Tibial artery (tissue), 4 donors: ENCODE data around the gene C3orf22.
"Not testable (repeated sequence)": the region's sequence is repeated elsewhere in the genome, so short reads cannot be mapped to it uniquely, and the experiment has no call there.

Source experiments
- DNase-seq, 2 donors: peaks; one replicate each; pipeline ENCODE4 v3.0.0-alpha.2; 2019
- H3K27ac ChIP-seq, 2 donors: fragments of 200-600 bp; sonication (generic) in 1 of 2; 1 replicate in 1 of 2; 2 replicates in 1 of 2; pipeline ENCODE4 v1.5.1; 2018 to 2019; ENCODE audit warnings: mild to moderate bottlenecking in 1 of 2
- H3K27me3 ChIP-seq, 2 donors: fragments of 200-600 bp; sonication (generic) in 1 of 2; one replicate each; pipeline versions ENCODE4 v1.5.1 to v1.6.0; 2016 to 2019
- H3K36me3 ChIP-seq, 3 donors: fragments of 200-600 bp; sonication (generic) in 2 of 3; one replicate each; pipeline ENCODE4 v1.5.1; 2016 to 2019; ENCODE audit warnings: mild to moderate bottlenecking in 2 of 3
- H3K4me1 ChIP-seq, 4 donors: fragments of 200-600 bp; sonication (generic) in 2 of 4; 1 replicate in 3 of 4; 2 replicates in 1 of 4; pipeline ENCODE4 v1.5.1; 2016 to 2019
- H3K4me3 ChIP-seq, 2 donors: fragments of 200-600 bp; sonication (generic) in 1 of 2; 1 replicate in 1 of 2; 2 replicates in 1 of 2; pipeline ENCODE4 v1.5.1; 2018 to 2019; ENCODE audit warnings: mild to moderate bottlenecking in 2 of 2
- H3K9me3 ChIP-seq, 3 donors: fragments of 200-600 bp; sonication (generic) in 1 of 3; one replicate each; pipeline ENCODE4 v1.5.1; 2016 to 2019
- intact Hi-C: fragments of 100-400 bp; cut with DNase I; formaldehyde crosslinking; loops from one replicate; pipeline ENCODE4 v1.15.0; 2023; ENCODE audit warnings: low total_unique reads
- TF ChIP-seq, protein P1 (sequence below), 2 experiments: fragments of 200-600 bp in 1 of 2; fragments of 450-650 bp in 1 of 2; IDR thresholded peaks; one replicate each; pipeline ENCODE4 v1.5.1; 2017 to 2019; ENCODE audit warnings: antibody characterized with exemption in 2 of 2, mild to moderate bottlenecking in 1 of 2, moderate library complexity in 1 of 2

Gene C3orf22

GRCh38 chr3:126536126-126536525 lies 22.6 kb downstream of the C3orf22 start:
- H3K9me3 ChIP-seq = no peaks in the 10 kb centered on the region
- H3K4me1 ChIP-seq = peaks cover 0 to 7% (median 3%) of the 10 kb centered on the region in 4 donors
- peaks cover 0 to 46% of the 10 kb centered on the region in 2 donors for H3K27me3 ChIP-seq
- H3K36me3 ChIP-seq = no peaks in the 10 kb centered on the region
- TF ChIP-seq, protein P1, sequence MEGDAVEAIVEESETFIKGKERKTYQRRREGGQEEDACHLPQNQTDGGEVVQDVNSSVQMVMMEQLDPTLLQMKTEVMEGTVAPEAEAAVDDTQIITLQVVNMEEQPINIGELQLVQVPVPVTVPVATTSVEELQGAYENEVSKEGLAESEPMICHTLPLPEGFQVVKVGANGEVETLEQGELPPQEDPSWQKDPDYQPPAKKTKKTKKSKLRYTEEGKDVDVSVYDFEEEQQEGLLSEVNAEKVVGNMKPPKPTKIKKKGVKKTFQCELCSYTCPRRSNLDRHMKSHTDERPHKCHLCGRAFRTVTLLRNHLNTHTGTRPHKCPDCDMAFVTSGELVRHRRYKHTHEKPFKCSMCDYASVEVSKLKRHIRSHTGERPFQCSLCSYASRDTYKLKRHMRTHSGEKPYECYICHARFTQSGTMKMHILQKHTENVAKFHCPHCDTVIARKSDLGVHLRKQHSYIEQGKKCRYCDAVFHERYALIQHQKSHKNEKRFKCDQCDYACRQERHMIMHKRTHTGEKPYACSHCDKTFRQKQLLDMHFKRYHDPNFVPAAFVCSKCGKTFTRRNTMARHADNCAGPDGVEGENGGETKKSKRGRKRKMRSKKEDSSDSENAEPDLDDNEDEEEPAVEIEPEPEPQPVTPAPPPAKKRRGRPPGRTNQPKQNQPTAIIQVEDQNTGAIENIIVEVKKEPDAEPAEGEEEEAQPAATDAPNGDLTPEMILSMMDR (IDR thresholded peaks at IDR 0.05) = no peak
- DNase-seq = peak; percentile 4 to 33
- no peak overlapping the region for H3K4me3 ChIP-seq
- intact Hi-C loops = no loop called here
- H3K27ac ChIP-seq = no peak overlapping the region

- Histone ChIP-seq H3K4me1 (peaks cover 0 to 4% (median 1%) of the 10 kb centered on the region in 4 donors), H3K27me3 (peaks cover 0 to 41% of the 10 kb centered on the region in 2 donors), H3K27ac (no peak overlapping the region), H3K36me3 (no peaks in the 10 kb centered on the region), H3K9me3 (no peaks in the 10 kb centered on the region), H3K4me3 (no peak overlapping the region)
- TF ChIP-seq, protein P1 (IDR thresholded peaks at IDR 0.05) = no peak
- intact Hi-C loops = no loop called here
- DNase-seq = peak in 1 of 2 donors; percentile 49
Measured at GRCh38 chr3:126535636-126536035, 23.1 kb downstream of the C3orf22 start.

GRCh38 chr3:126534716-126535115 lies 24.0 kb downstream of the C3orf22 start:
- H3K27ac ChIP-seq, H3K9me3 ChIP-seq, H3K4me1 ChIP-seq, H3K36me3 ChIP-seq, intact Hi-C loops, H3K4me3 ChIP-seq: not testable (repeated sequence)
- DNase-seq = peak in 1 of 2 donors; percentile 16
- H3K27me3 ChIP-seq = peaks cover 0 to 41% of the 10 kb centered on the region in 2 donors

- intact Hi-C loops = no loop called here
- TF ChIP-seq, protein P1 (IDR thresholded peaks at IDR 0.05) = no peak
- no peak for DNase-seq
Measured at GRCh38 chr3:126533506-126533905, 25.2 kb downstream of the C3orf22 start.

DNA sequence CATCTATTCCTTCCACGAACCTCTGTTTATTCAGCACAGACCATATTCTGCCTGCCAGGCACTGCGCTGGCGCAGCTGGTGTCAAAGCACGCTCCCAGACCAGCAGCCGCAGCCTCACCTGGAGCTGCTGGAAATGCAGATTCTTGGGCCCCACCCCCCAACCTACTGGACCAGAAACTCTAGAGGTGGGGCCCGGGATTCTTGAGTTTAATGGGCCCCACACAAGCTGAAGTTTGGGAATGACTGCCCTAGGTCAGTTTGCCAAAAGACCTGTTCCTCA lies 27.7 kb downstream of the C3orf22 start:
- H3K27me3 ChIP-seq = peaks cover 0 to 22% of the 10 kb centered on the region in 2 donors
- H3K36me3 ChIP-seq = no peaks in the 10 kb centered on the region
- TF ChIP-seq, protein P1 (IDR thresholded peaks at IDR 0.05) = no peak
- no peak overlapping the region for H3K27ac ChIP-seq
- no peak for DNase-seq
- no peaks in the 10 kb centered on the region for H3K9me3 ChIP-seq
- no peak overlapping the region for H3K4me3 ChIP-seq
- no peaks in the 10 kb centered on the region for H3K4me1 ChIP-seq
- intact Hi-C loops = no loop called here

More at GRCh38 chr3:126533506-126533905, 25.2 kb downstream of the C3orf22 start:
- Histone ChIP-seq H3K9me3 (no peaks in the 10 kb centered on the region), H3K4me3 (no peak overlapping the region), H3K27ac (no peak overlapping the region), H3K4me1 (no peaks in the 10 kb centered on the region), H3K36me3 (no peaks in the 10 kb centered on the region), H3K27me3 (peaks cover 0 to 40% of the 10 kb centered on the region in 2 donors)

DNA sequence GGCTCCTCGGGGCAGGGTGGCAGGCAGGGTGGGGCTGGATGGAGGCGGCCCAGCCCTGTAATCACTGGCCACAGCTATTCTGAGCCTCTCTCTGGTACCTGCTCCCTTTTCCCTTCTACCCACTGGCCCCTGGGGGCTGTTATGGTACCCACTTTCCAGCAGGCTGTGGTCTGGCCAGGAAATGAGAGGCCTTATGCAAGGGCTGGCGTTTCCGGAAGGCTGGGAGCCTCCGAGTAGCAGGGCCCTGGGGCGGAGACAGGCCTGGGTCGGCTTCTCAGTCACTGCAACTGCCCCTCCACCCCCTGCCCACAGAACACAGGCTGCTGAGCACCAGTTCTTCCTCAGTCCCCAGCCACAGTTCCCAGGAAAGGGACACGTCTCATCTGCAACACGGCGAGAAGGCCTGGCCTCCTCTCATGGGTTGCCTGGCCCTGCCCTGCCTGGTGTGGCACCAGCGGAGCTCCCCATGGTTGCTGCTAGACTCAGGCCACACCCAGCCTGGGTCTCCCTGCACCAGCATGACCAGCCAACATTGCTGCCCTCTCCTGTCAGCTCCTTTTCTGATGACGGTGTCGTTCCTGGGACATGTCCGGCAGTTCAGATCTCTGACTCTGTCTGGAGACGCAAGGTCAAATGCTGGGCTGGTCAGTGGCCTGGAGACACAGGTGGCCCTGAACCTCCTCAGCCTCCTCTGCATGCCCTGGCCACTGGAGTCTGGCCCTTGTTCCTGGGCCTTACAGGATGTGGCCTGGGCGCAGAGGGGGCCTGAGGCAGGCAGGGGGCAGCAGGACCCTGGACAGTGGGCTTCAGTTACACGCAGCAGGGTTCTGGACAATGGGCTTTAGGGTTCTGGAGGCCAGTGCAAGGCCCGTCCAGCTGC lies 28.3 kb downstream of the C3orf22 start:
- H3K4me3 ChIP-seq = no peak overlapping the region
- H3K4me1 ChIP-seq = no peaks in the 10 kb centered on the region
- H3K9me3 ChIP-seq = no peaks in the 10 kb centered on the region
- no peaks in the 10 kb centered on the region for H3K36me3 ChIP-seq
- peak; percentile 56 to 76 for DNase-seq
- H3K27me3 ChIP-seq = peaks cover 0 to 22% of the 10 kb centered on the region in 2 donors
- intact Hi-C loops = no loop called here
- H3K27ac ChIP-seq = no peak overlapping the region
- TF ChIP-seq, protein P1 (IDR thresholded peaks at IDR 0.05) = no peak
